HL-60 (cell line): ENCODE measurements around the gene DMBX1.

Experiments
- CTCF ChIP-seq: IDR thresholded peaks from one replicate; pipeline ENCODE4 v1.5.1; 2011; ENCODE audit warnings: low read length, control low read depth, inconsistent platforms; ENCODE audit not compliant: insufficient read depth
- POLR2AphosphoS5 ChIP-seq: IDR thresholded peaks from 2 replicates; pipeline ENCODE4 v1.6.1; 2012; ENCODE audit warnings: low read depth
- REST ChIP-seq: IDR thresholded peaks from 2 replicates; pipeline ENCODE4 v1.6.1; 2012; ENCODE audit warnings: low read depth; ENCODE audit not compliant: insufficient replicate concordance

GRCh38 chr1:46455951-46456350, 33.7 kb upstream of the DMBX1 start:
- no peak for TF ChIP-seq POLR2AphosphoS5
- no peak for TF ChIP-seq CTCF
- TF ChIP-seq REST = no peak
